Calu3 (cell line): ENCODE data around the gene SPG11. TPM values are rescaled to one million over a fixed set of nuclear protein-coding genes. Genes with fewer than 3 reads are reported as not detected.

Source experiments
- Bru-seq: library from RNA; stranded (reverse); fragments of 400-500 nt; gene quantifications from one replicate; lab custom pipeline; 2021; lab: Mats Ljungman, UMichigan
- BruChase-seq, 2 experiments: library from RNA; stranded (reverse); fragments of 400-500 nt; gene quantifications; one replicate each; lab custom pipeline; 2021; lab: Mats Ljungman, UMichigan
- BruUV-seq: library from RNA; stranded (reverse); fragments of 400-500 nt; replicated peaks from 2 replicates; lab custom pipeline; 2021; lab: Mats Ljungman, UMichigan
- CTCF ChIA-PET: fragments of 300-600 bp; sonication (Branson Sonifier 250); formaldehyde crosslinking; loops from one replicate; lab custom pipeline; 2022; ENCODE audit warnings: antibody characterized with exemption; lab: Charles Lee
- DNase-seq: peaks from one replicate; pipeline ENCODE4 v3.0.0; 2022
- H3K27ac Mint-ChIP-seq: one replicate; pipeline ENCODE4 v1.8.0; 2022; ENCODE audit warnings: mixed read lengths; ENCODE audit not compliant: unreplicated experiment
- H3K27me3 Mint-ChIP-seq: one replicate; pipeline ENCODE4 v1.8.0; 2022; ENCODE audit warnings: mixed read lengths; ENCODE audit not compliant: unreplicated experiment
- H3K36me3 Mint-ChIP-seq: one replicate; pipeline ENCODE4 v1.8.0; 2022; ENCODE audit warnings: mild to moderate bottlenecking, moderate library complexity, mixed read lengths; ENCODE audit not compliant: insufficient read depth, unreplicated experiment
- H3K4me1 Mint-ChIP-seq: one replicate; pipeline ENCODE4 v1.8.0; 2022; ENCODE audit warnings: mild to moderate bottlenecking, low read depth, mixed read lengths; ENCODE audit not compliant: unreplicated experiment
- H3K4me3 Mint-ChIP-seq: one replicate; pipeline ENCODE4 v1.8.0; 2022; ENCODE audit warnings: mild to moderate bottlenecking, low read depth, moderate library complexity, mixed read lengths; ENCODE audit not compliant: unreplicated experiment
- H3K9me3 Mint-ChIP-seq: one replicate; pipeline ENCODE4 v1.8.0; 2022; ENCODE audit warnings: low read depth, mixed read lengths; ENCODE audit not compliant: unreplicated experiment
- CTCF ChIP-seq: fragments of 200-600 bp; IDR thresholded peaks from one replicate; pipeline ENCODE4 v1.8.0; 2022; ENCODE audit warnings: antibody characterized with exemption; ENCODE audit not compliant: unreplicated experiment
- intact Hi-C: fragments of 100-400 bp; cut with micrococcal nuclease; formaldehyde crosslinking; loops from one replicate; pipeline ENCODE4 v1.10.0; 2022; ENCODE audit not compliant: unreplicated experiment
- long read RNA-seq: library from polyadenylated mRNA; stranded (forward); transcript quantifications from one replicate; pipeline ENCODE4 v2.0.0, GENCODE V29; 2022
- total RNA-seq: library from RNA; stranded (reverse); gene quantifications from 2 replicates; pipeline ENCODE4 v1.2.3, GENCODE V29; 2022

Gene SPG11
- total RNA-seq = 36.2 and 36.6 TPM in 2 replicates
- Bru-seq, nascent RNA = percentile 74 among the genes with signal in this experiment
- BruChase-seq, experiment 1, labeled RNA remaining after a 6-hour chase = percentile 75 among the genes with signal in this experiment
- percentile 77 among the genes with signal in this experiment for BruChase-seq, experiment 2, labeled RNA remaining after a 2-hour chase
- long read RNA-seq, full-length matches to known transcripts = 1 of 8 reads
- long read RNA-seq, partial matches to known transcripts = 4 of 8 reads
- long read RNA-seq, other reads (novel, unspliced or antisense) = 3 of 8 reads

- no peaks in the 10 kb centered on the region for H3K9me3 Mint-ChIP-seq
- CTCF ChIA-PET = interaction anchor here (0.6 to 2.6 kb wide), 8 partner anchors 12 to 169 kb away, joined by 3 to 24 read pairs (median 8); partner anchors contain the start of genes B2M and PATL2
- H3K27me3 Mint-ChIP-seq = no peaks in the 10 kb centered on the region
- BruUV-seq = TSS peak; percentile 67
- TF ChIP-seq CTCF = peak; percentile 57
- intact Hi-C loops = loop anchor here (1.0 to 2.0 kb wide), 2 partner anchors 49 to 75 kb away; no protein-coding TSS in a partner anchor
- peak within 1 kb of the TSS; percentile 55 for H3K27ac Mint-ChIP-seq
- peak; percentile 92 for DNase-seq
- H3K4me1 Mint-ChIP-seq = peaks cover 9% of the 10 kb centered on the region
- peaks cover 11% of the 10 kb centered on the region for H3K36me3 Mint-ChIP-seq
- H3K4me3 Mint-ChIP-seq = peak within 1 kb of the TSS; percentile 80
Observed at GRCh38 chr15:44663410-44664308, at the start of gene SPG11. TSS of gene SPG11 (minus strand) at chr15:44663662. CDS start at chr15:44663647, 15 bp downstream.

GRCh38 chr15:44712346-44713005, 49.0 kb upstream of the SPG11 start:
- CTCF ChIA-PET = interaction anchor here (0.7 to 3.2 kb wide), 3 partner anchors 18 to 49 kb away, joined by 3 to 24 read pairs (median 3); partner anchors contain the start of gene SPG11
- no peaks in the 10 kb centered on the region for H3K9me3 Mint-ChIP-seq
- H3K27ac Mint-ChIP-seq = peak overlapping the region; percentile 93
- peak overlapping the region; percentile 97 for H3K4me3 Mint-ChIP-seq
- intact Hi-C loops = loop anchor here (1.0 kb wide), 2 partner anchors 29 to 49 kb away; partner anchors contain the start of gene SPG11
- peaks cover 45% of the 10 kb centered on the region for H3K36me3 Mint-ChIP-seq
- TF ChIP-seq CTCF = no peak
- no peaks in the 10 kb centered on the region for H3K4me1 Mint-ChIP-seq
- TSS peak; percentile 61 for BruUV-seq
- DNase-seq = peak; percentile 62
- no peaks in the 10 kb centered on the region for H3K27me3 Mint-ChIP-seq

- Mint-ChIP-seq H3K27ac (peak overlapping the region; percentile 93), H3K4me1 (no peaks in the 10 kb centered on the region), H3K27me3 (no peaks in the 10 kb centered on the region), H3K36me3 (peaks cover 45% of the 10 kb centered on the region), H3K4me3 (peak overlapping the region; percentile 97), H3K9me3 (no peaks in the 10 kb centered on the region)
- TF ChIP-seq CTCF = no peak
- no peak for DNase-seq
- CTCF ChIA-PET = interaction anchor here (1.4 to 3.2 kb wide), 2 partner anchors 28 to 49 kb away, joined by 3 to 24 read pairs; partner anchors contain the start of gene SPG11
- intact Hi-C loops = loop anchor here (1.0 kb wide), 2 partner anchors 29 to 49 kb away; partner anchors contain the start of gene SPG11
- BruUV-seq = no TSS peak
Observed at GRCh38 chr15:44711743-44712345, 48.4 kb upstream of the SPG11 start.
